ENCODE data around the gene TMEM121.
"Not testable (repeated sequence)": the region's sequence is repeated elsewhere in the genome, so short reads cannot be mapped to it uniquely, and the experiment has no call there.

TMEM121 gene

DNA sequence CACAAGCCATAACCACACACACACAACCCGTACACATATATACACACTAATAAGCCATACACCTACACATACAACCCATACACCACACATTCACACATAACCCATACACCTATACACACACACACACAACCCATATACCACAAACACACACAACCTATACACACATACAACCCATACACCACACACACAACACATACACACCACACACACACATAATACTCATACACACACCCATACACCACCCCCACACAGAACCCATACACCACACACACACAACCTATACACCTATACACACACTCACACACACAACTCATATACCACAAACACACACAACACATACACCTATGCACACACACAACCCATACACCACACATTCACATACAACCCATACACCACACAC is 44.1 kb downstream of the TMEM121 start:
- DNase-seq, result no peak

DNA sequence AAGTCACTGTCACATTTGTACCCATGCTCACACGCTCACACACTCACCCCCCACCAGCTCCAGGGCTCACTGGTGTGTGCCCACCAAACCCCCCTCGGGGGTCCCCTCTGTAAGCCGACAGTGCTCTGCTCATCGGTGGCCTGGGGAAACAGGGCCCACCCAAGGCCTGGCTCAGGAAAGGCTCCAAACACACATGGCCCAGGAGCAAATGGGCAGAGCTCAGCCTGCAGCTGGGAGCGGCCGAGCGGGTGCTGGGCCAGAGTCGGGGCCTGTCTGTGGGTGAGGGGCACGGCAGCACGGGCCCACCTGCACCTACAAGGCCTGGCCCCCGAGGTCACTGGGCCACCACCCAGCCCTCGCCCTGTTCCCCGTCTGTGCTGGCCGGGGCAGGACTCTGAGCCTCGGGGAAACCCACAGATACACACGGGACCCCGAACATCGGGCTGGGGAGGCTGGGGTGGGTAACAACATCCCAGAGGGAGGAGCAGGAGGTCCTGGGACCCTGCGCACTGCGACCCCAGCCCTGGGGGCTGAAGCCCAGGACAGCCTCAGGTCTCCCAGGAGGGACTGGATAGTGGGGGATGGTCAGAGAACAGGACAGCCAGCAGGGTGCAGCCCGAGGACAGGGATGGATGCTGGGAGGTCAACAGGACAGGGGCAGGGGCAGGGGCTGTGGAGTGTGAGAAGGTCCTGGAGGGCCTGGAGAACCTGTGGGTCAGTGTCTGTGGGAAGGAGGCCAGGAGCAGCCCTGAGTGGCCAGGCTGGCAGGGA is 45.0 kb downstream of the TMEM121 start:
- DNase-seq, result not testable (repeated sequence)

DNA sequence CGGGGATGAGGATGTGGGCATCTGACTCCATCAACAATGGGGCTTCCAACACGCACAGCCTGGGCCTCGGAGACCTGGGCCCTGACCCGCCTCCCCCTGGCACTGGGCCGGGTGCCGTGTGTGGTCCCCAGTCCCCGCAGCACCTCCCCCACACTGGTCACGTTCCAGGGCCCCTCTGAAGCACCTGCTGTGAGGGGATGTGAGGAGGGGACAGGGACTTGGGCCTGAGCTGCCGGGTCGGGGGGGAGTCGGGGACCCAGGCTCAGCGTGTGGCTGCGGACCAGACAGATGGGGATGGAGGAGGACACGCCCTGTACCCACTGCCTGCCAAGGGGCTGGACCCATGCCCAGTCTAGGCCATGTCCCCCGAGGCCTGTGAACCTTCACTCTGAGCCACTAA is 45.7 kb downstream of the TMEM121 start:
- DNase-seq, result not testable (repeated sequence)

DNA sequence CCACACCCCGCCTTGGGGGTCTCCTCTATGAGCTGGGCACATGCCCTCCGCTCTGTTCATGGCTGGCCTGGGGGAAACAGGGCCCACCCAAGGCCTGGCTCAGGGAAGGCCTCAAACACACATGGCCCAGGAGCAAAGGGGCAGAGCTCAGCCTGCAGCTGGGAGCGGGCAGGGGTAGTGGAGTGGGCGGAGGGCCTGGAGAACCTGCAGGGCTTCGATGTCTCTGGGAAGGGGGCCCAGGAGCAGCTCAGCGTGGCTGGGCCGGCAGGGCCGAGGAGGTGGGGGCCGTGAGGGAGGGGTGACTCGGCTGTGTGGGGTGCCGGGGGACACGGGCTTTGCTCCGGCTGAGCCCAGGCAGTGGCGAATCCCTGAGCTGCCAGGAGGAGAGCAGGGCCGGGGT is 47.5 kb downstream of the TMEM121 start:
- not testable (repeated sequence) for DNase-seq

DNA sequence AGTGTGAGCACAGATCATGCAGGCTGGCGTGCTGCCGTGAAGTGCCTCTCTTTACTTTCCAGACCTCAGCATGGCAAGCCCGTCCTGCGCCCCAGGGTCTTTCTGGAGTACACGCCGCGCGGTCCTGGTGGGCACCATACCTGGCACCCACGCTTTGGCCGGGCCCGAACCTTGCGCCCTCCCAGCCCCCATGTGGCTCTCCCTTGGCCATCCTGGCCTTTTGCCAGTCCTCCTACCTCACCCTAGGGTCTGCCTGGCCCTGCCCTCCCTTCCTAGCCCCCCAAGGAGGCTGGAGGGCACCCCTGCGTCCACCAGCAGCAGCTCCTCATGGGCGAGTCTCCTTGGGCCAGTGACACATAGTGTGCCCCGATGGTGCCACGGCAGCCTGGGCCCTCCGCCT is 48.0 kb downstream of the TMEM121 start:
- DNase-seq, result not testable (repeated sequence)

DNA sequence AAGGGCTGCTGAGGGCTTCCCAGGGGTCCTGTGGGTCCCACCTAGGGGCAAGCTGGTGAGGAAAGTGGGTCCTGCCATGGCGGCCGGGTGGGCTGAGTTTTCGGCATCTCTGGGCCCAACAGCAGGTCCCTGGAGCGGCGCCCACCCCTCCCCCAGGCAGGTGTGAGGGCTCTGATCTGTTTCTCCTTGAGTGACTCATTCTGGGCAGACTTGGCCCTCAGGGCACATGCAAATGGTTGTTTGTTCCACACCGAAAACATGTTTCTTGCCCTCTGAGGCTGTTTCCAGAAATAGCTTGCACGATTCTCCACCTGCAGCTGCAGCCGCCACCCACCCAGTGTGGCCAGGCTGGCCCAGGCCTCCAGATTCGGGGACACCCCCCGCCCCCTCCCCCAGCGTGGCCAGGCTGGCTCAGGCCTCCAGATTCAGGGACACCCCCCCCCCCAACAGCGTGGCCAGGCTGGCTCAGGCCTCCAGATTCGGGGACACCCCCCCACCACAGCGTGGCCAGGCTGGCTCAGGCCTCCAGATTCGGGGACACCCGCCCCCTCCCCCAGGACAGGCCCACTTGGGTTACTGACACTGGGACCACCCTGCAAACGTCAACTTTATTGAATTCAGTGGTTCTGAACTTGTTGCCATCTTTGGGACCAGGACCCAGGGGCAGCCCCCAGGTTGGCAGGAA is 48.8 kb downstream of the TMEM121 start:
- DNase-seq, result not testable (repeated sequence)

DNA sequence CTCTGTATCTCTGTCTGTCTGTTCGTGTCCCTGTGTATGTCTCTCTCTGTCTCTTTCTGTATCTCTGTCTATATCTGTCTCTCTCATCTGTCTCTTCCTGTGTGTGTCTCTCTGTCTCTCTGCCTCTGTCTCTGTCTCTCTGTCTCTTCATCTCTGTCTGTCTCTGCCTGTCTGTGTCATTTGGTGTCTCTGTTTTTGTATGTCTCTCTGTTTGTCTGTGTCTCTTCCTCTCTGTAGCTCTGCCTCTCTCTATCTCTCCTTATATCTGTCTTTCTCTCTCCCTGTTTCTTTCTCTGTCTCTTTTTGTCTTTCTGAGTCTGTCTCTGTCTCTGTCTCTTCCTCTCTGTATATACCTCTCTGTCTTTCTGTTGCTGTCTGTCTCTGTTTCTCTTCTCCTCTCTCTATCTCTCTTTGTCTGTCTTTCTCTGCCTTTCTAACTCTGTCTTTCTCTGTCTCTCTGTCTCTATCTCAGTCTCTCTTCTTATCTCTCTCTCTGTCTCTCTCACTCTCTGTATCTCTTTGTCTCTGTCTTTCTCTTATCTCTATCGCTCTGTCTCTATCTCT is 50.2 kb downstream of the TMEM121 start:
- no peak for DNase-seq

DNA sequence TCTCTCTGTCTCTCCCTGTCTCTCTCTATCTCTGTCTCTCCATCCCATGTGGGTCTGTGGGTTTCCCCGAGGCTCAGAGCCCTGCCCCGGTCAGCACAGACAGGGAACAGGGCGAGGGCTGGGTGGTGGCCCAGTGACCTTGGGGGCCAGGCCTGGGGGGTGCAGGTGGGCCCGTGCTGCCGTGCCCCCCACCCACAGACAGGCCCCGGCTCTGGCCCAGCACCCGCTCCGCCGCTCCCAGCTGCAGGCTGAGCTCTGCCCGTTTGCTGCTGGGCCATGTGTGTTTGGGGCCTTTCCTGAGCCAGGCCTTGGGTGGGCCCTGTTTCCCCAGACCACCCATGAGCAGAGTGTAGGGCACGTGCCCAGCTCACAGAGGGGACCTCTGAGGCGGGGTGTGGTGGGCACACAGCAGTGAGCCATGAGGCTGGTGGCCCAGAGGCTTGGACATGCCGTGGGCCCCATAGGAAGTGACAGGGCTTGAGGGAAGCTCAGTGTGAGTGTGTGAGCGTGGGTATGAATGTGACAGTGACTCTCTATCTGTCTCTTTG is 51.0 kb downstream of the TMEM121 start:
- no peak for DNase-seq

DNA sequence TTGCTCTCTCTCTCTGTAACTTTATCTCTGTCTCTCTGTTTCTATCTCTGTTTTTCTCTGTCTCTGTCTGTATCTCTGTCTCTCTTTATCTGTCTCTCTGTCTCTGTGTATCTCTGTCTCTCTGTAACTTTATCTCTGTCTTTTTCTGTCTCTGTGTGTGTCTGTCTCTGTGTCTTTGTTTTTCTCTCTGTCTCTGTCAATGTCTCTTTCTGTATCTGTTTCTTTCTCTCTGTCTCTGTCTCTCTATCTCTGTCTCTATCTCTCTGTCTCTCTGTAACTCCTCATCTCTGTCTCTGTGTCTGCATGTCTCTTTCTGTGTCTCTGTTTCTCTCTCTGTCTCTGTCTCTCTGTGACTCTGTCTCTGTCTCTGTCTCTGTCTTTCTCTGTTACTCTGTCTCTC is 51.7 kb downstream of the TMEM121 start:
- no peak for DNase-seq

DNA sequence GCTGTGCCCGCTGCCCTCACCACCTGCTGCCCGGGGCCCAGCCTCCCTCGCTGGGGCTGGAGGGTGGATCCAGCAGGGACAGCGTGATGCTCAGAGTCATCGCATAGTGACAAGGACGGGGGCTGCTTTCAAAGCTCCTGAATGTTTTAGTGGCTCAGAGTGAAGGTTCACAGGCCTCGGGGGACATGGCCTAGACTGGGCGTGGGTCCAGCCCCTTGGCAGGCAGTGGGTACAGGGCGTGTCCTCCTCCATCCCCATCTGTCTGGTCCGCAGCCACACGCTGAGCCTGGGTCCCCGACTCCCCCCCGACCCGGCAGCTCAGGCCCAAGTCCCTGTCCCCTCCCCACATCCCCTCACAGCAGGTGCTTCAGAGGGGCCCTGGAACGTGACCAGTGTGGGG is 52.8 kb downstream of the TMEM121 start:
- not testable (repeated sequence) for DNase-seq

All from stimulated activated naive CD4-positive, alpha-beta T cell treated with Interleukin-2 at 50 U/mL for 16 hours (primary cell).